ENCODE data around the gene UPF1. TPM values are rescaled to one million over a fixed set of nuclear protein-coding genes. Genes with fewer than 3 reads are reported as not detected.

The UPF1 gene
- total RNA-seq, 6 donors from 2014 or later: 68.9 to 157 (median 86.3) TPM

DNA sequence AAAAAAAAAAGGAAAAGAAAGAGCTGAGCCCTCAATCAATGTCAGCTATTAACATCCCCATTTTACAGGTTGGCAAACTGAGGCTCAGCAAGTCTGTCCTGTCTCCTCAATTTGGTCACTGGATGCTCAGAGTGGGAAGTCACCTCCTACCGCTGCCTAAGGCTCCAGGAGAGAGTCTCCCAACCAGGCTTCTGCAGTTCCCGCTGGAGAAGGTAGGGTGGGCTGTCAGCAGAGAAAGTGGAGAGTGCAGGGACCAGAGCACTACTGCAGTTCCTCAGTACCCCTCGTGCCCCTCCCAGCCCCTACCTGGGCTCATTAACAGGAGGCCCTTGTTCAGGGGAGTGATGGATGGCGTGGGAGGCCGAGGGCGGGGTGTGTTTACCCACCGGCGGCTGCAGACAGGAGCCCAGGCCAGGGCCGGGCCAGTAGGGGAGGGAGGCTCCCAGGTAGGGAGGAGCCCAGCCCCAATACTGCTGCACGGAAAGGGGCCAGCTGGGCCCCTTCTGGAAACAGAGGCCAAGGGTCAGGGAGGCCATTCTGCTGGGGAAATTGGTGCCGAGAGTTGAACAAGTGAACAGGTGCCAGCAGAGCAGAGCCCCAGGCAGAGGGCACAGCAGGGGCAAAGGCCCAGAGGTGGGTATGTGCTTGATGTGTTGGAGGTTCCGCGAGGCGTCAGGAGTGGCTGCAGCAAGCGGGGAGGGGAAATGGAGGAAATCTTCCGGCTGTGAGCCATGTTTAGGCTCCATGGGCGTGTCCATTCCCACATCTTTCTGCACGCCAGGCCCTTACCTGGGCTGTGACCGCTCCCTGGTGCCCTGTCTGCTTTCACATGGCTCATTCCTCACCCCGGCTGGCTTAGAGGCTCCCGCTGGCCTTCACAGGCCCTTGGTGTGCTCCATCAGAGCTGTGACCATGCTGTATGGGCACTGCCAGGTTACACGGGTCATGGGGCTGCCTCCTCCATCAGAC is 33.1 kb upstream of the UPF1 start:
- 47 to 66% methylated on average over 10 to 22 of the region's 22 CpGs for WGBS, 2 donors
- Histone ChIP-seq H3K4me3 (no peak overlapping the region), H3K36me3 (no peaks in the 10 kb centered on the region), H3K27me3 (peaks cover 0 to 7% (median 2%) of the 10 kb centered on the region in 4 donors), H3K9me3 (no peaks in the 10 kb centered on the region), H3K4me1 (peaks cover 0 to 6% (median 2%) of the 10 kb centered on the region in 4 donors), H3K27ac (no peak overlapping the region)
- TF ChIP-seq POLR2A (IDR thresholded peaks at IDR 0.05): no peak
- TF ChIP-seq CTCF (IDR thresholded peaks at IDR 0.05): no peak
- TF ChIP-seq POLR2AphosphoS5 (IDR thresholded peaks at IDR 0.05): no peak
- no peak for TF ChIP-seq EP300 (IDR thresholded peaks at IDR 0.05)
- DNase-seq: no peak
- no peak for ATAC-seq (ENCODE audit: low FRiP score in 2 of 2)

DNA sequence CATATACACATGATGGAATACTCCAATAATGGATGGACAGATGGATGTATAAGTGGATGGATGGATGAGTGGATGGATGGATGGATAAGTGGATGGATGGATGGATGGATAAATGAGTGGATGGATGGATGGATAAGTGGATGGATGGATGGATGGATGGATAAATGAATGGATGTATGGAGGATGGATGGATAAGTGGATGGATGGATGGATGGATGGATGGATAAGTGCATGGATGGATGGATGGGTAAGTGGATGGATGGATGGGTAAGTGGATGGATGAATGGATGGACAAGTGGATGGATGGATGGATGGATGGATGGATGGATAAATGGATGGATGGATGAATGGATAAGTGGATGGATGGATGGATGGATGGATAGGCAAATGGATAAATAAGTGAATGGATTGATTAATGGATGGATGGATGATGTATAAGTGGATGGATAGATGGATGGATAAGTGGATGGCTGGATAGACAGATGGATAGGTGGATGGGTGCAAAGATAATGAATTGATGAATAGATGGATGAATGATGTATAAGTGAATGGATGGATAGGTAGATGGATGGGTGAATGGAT is 32.3 kb upstream of the UPF1 start:
- ATAC-seq (ENCODE audit: low FRiP score in 2 of 2) (no peak), DNase-seq (no peak)
- Histone ChIP-seq H3K27ac (no peak overlapping the region), H3K9me3 (no peaks in the 10 kb centered on the region), H3K4me1 (peaks cover 0 to 6% (median 2%) of the 10 kb centered on the region in 4 donors), H3K4me3 (no peak overlapping the region), H3K27me3 (peaks cover 0 to 7% (median 2%) of the 10 kb centered on the region in 4 donors), H3K36me3 (no peaks in the 10 kb centered on the region)
- TF ChIP-seq POLR2A (IDR thresholded peaks at IDR 0.05) (no peak), EP300 (IDR thresholded peaks at IDR 0.05) (no peak), CTCF (IDR thresholded peaks at IDR 0.05) (no peak), POLR2AphosphoS5 (IDR thresholded peaks at IDR 0.05) (no peak)

DNA sequence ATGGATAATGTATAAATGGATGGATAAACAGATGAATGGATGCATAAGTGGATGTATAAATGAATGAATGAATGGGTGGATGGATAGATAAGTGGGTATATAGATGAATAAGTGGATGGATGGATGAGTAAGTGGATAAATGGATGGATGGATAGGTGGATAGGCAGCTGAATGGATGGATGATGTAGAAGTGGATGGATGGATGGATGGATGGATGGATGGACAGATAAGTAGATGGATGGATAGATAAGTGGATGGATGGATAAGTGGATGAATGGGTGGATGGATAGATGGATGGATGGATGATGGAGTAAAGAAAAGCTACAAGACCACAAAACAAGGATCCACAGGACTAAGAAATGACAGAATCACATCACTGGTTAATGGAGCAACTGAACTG is 31.7 kb upstream of the UPF1 start:
- Histone ChIP-seq H3K9me3 (no peaks in the 10 kb centered on the region), H3K27ac (no peak overlapping the region), H3K4me3 (no peak overlapping the region), H3K36me3 (no peaks in the 10 kb centered on the region), H3K27me3 (peaks cover 0 to 7% (median 2%) of the 10 kb centered on the region in 4 donors), H3K4me1 (peaks cover 0 to 6% (median 2%) of the 10 kb centered on the region in 4 donors)
- ATAC-seq (ENCODE audit: low FRiP score in 2 of 2): no peak
- TF ChIP-seq POLR2AphosphoS5 (IDR thresholded peaks at IDR 0.05): no peak
- no peak for TF ChIP-seq CTCF (IDR thresholded peaks at IDR 0.05)
- TF ChIP-seq EP300 (IDR thresholded peaks at IDR 0.05): no peak
- TF ChIP-seq POLR2A (IDR thresholded peaks at IDR 0.05): no peak
- DNase-seq: no peak

- Histone ChIP-seq H3K36me3 (no peaks in the 10 kb centered on the region), H3K27ac (no peak overlapping the region), H3K27me3 (peaks cover 0 to 7% (median 1%) of the 10 kb centered on the region in 4 donors), H3K9me3 (no peaks in the 10 kb centered on the region), H3K4me1 (peaks cover 0 to 6% (median under 1%) of the 10 kb centered on the region in 4 donors), H3K4me3 (no peak overlapping the region)
- WGBS, 2 donors: 79 to 84% methylated on average over 5 to 10 of the region's 10 CpGs
- TF ChIP-seq CTCF (IDR thresholded peaks at IDR 0.05): no peak
- no peak for TF ChIP-seq POLR2AphosphoS5 (IDR thresholded peaks at IDR 0.05)
- no peak for TF ChIP-seq EP300 (IDR thresholded peaks at IDR 0.05)
- TF ChIP-seq POLR2A (IDR thresholded peaks at IDR 0.05): no peak
- no peak for DNase-seq
- no peak for ATAC-seq (ENCODE audit: low FRiP score in 2 of 2)
Observed at GRCh38 chr19:18800636-18801035, 31.1 kb upstream of the UPF1 start.

Measured in upper lobe of left lung (tissue), 6 donors.